ENCODE measurements around the gene HDDC3. TPM values are rescaled to one million over a fixed set of nuclear protein-coding genes. Genes with fewer than 3 reads are reported as not detected.
"Not testable (repeated sequence)": the region's sequence is repeated elsewhere in the genome, so short reads cannot be mapped to it uniquely, and the experiment has no call there.

The HDDC3 gene
- total and polyA plus RNA-seq, 9 donors = 10.0 to 13.5 (median 11.6) TPM

- peaks cover 51% of the 10 kb centered on the region for H3K4me1 ChIP-seq (ENCODE audit: control insufficient read depth, insufficient read depth, low read length)
- H3K4me3 ChIP-seq (ENCODE audit: low read length) = no peak overlapping the region
- peak overlapping the region; percentile 45 for H3K27ac ChIP-seq (ENCODE audit: low read length)
- no peaks in the 10 kb centered on the region for H3K9me3 ChIP-seq (replicated peaks; ENCODE audit: control insufficient read depth, low read depth, low read length)
- DNase-seq = no peak
- WGBS (ENCODE audit: insufficient coverage) = 0% methylated on average over 4 of the region's 5 CpGs
- H3K27me3 ChIP-seq (ENCODE audit: control insufficient read depth, insufficient read depth, low read length) = no peaks in the 10 kb centered on the region
- peaks cover 11% of the 10 kb centered on the region for H3K36me3 ChIP-seq (ENCODE audit: control insufficient read depth, insufficient read depth, low read length)
Measured at GRCh38 chr15:90932660-90932991, 277 bp upstream of the HDDC3 start.

GRCh38 chr15:90931575-90931827, 848 bp downstream of the HDDC3 start:
- 44% methylated on average over 6 of the region's 6 CpGs for WGBS (ENCODE audit: insufficient coverage)
- no peaks in the 10 kb centered on the region for H3K27me3 ChIP-seq (ENCODE audit: control insufficient read depth, insufficient read depth, low read length)
- peaks cover 51% of the 10 kb centered on the region for H3K4me1 ChIP-seq (ENCODE audit: control insufficient read depth, insufficient read depth, low read length)

GRCh38 chr15:90930861-90931574, 1.3 kb downstream of the HDDC3 start:
- WGBS (ENCODE audit: insufficient coverage) = 67% methylated on average over 13 of the region's 15 CpGs
- Histone ChIP-seq H3K36me3 (ENCODE audit: control insufficient read depth, insufficient read depth, low read length) (no peaks in the 10 kb centered on the region), H3K27me3 (ENCODE audit: control insufficient read depth, insufficient read depth, low read length) (no peaks in the 10 kb centered on the region), H3K4me3 (ENCODE audit: low read length) (peak overlapping the region; percentile 64), H3K27ac (ENCODE audit: low read length) (peak overlapping the region; percentile 93), H3K4me1 (ENCODE audit: control insufficient read depth, insufficient read depth, low read length) (peaks cover 46% of the 10 kb centered on the region), H3K9me3 (replicated peaks; ENCODE audit: control insufficient read depth, low read depth, low read length) (no peaks in the 10 kb centered on the region)
- peak; percentile 36 for DNase-seq

More at GRCh38 chr15:90931575-90931827, 848 bp downstream of the HDDC3 start:
- DNase-seq = no peak
- Histone ChIP-seq H3K27ac (ENCODE audit: low read length) (peak overlapping the region; percentile 93), H3K9me3 (replicated peaks; ENCODE audit: control insufficient read depth, low read depth, low read length) (no peaks in the 10 kb centered on the region), H3K36me3 (ENCODE audit: control insufficient read depth, insufficient read depth, low read length) (peaks cover 5% of the 10 kb centered on the region), H3K4me3 (ENCODE audit: low read length) (peak overlapping the region; percentile 83)

- 53% methylated on average over 12 of the region's 21 CpGs for WGBS (ENCODE audit: insufficient coverage)
- Histone ChIP-seq H3K27ac (ENCODE audit: low read length) (peak overlapping the region; percentile 93), H3K9me3 (replicated peaks; ENCODE audit: control insufficient read depth, low read depth, low read length) (no peaks in the 10 kb centered on the region), H3K4me1 (ENCODE audit: control insufficient read depth, insufficient read depth, low read length) (peaks cover 36% of the 10 kb centered on the region), H3K27me3 (ENCODE audit: control insufficient read depth, insufficient read depth, low read length) (no peaks in the 10 kb centered on the region), H3K36me3 (ENCODE audit: control insufficient read depth, insufficient read depth, low read length) (no peaks in the 10 kb centered on the region), H3K4me3 (ENCODE audit: low read length) (peak overlapping the region; percentile 64)
- DNase-seq = no peak
Measured at GRCh38 chr15:90929246-90930019, 2.9 kb downstream of the HDDC3 start.

- H3K4me1 ChIP-seq (ENCODE audit: control insufficient read depth, insufficient read depth, low read length) = peaks cover 29% of the 10 kb centered on the region
- not testable (repeated sequence) for H3K4me3 ChIP-seq (ENCODE audit: low read length); DNase-seq; H3K36me3 ChIP-seq (ENCODE audit: control insufficient read depth, insufficient read depth, low read length); H3K9me3 ChIP-seq (replicated peaks; ENCODE audit: control insufficient read depth, low read depth, low read length); H3K27ac ChIP-seq (ENCODE audit: low read length); H3K27me3 ChIP-seq (ENCODE audit: control insufficient read depth, insufficient read depth, low read length)
- WGBS (ENCODE audit: insufficient coverage) = 89% methylated on average over 4 of the region's 7 CpGs
Measured at GRCh38 chr15:90928106-90928505, 4.2 kb downstream of the HDDC3 start.

- WGBS (ENCODE audit: insufficient coverage) = 94% methylated on average over 6 of the region's 10 CpGs
- not testable (repeated sequence) for H3K36me3 ChIP-seq (ENCODE audit: control insufficient read depth, insufficient read depth, low read length); H3K27ac ChIP-seq (ENCODE audit: low read length); H3K4me3 ChIP-seq (ENCODE audit: low read length); H3K27me3 ChIP-seq (ENCODE audit: control insufficient read depth, insufficient read depth, low read length); H3K9me3 ChIP-seq (replicated peaks; ENCODE audit: control insufficient read depth, low read depth, low read length); DNase-seq
- H3K4me1 ChIP-seq (ENCODE audit: control insufficient read depth, insufficient read depth, low read length) = peaks cover 18% of the 10 kb centered on the region
Measured at GRCh38 chr15:90926766-90927165, 5.6 kb downstream of the HDDC3 start.

- peaks cover 19% of the 10 kb centered on the region for H3K36me3 ChIP-seq (ENCODE audit: control insufficient read depth, insufficient read depth, low read length)
- no peaks in the 10 kb centered on the region for H3K9me3 ChIP-seq (replicated peaks; ENCODE audit: control insufficient read depth, low read depth, low read length)
- H3K4me3 ChIP-seq (ENCODE audit: low read length) = no peak overlapping the region
- peaks cover 3% of the 10 kb centered on the region for H3K4me1 ChIP-seq (ENCODE audit: control insufficient read depth, insufficient read depth, low read length)
- WGBS (ENCODE audit: insufficient coverage) = no CpG with 5 or more reads among the region's 5 CpGs
- no peak for DNase-seq
- H3K27ac ChIP-seq (ENCODE audit: low read length) = no peak overlapping the region
- H3K27me3 ChIP-seq (ENCODE audit: control insufficient read depth, insufficient read depth, low read length) = no peaks in the 10 kb centered on the region
Measured at GRCh38 chr15:90924375-90924774, 8.0 kb downstream of the HDDC3 start.

- not testable (repeated sequence) for H3K9me3 ChIP-seq (replicated peaks; ENCODE audit: control insufficient read depth, low read depth, low read length); DNase-seq; H3K27ac ChIP-seq (ENCODE audit: low read length); H3K27me3 ChIP-seq (ENCODE audit: control insufficient read depth, insufficient read depth, low read length); H3K4me3 ChIP-seq (ENCODE audit: low read length); H3K4me1 ChIP-seq (ENCODE audit: control insufficient read depth, insufficient read depth, low read length)
- WGBS (ENCODE audit: insufficient coverage) = 76% methylated on average over 3 of the region's 7 CpGs
- H3K36me3 ChIP-seq (ENCODE audit: control insufficient read depth, insufficient read depth, low read length) = peaks cover 34% of the 10 kb centered on the region
Measured at GRCh38 chr15:90922712-90923322, 9.5 kb downstream of the HDDC3 start.

- DNase-seq = no peak
- Histone ChIP-seq H3K4me3 (ENCODE audit: low read length) (no peak overlapping the region), H3K36me3 (ENCODE audit: control insufficient read depth, insufficient read depth, low read length) (peaks cover 43% of the 10 kb centered on the region), H3K4me1 (ENCODE audit: control insufficient read depth, insufficient read depth, low read length) (no peaks in the 10 kb centered on the region), H3K27ac (ENCODE audit: low read length) (no peak overlapping the region), H3K9me3 (replicated peaks; ENCODE audit: control insufficient read depth, low read depth, low read length) (no peaks in the 10 kb centered on the region), H3K27me3 (ENCODE audit: control insufficient read depth, insufficient read depth, low read length) (no peaks in the 10 kb centered on the region)
- no CpG with 5 or more reads among the region's 4 CpGs for WGBS (ENCODE audit: insufficient coverage)
Measured at GRCh38 chr15:90921887-90922286, 10.5 kb downstream of the HDDC3 start.

- H3K4me3 ChIP-seq (ENCODE audit: low read length) = no peak overlapping the region
- no peaks in the 10 kb centered on the region for H3K27me3 ChIP-seq (ENCODE audit: control insufficient read depth, insufficient read depth, low read length)
- no peak for DNase-seq
- WGBS (ENCODE audit: insufficient coverage) = 93% methylated on average over 6 of the region's 6 CpGs
- peaks cover 14% of the 10 kb centered on the region for H3K4me1 ChIP-seq (ENCODE audit: control insufficient read depth, insufficient read depth, low read length)
- peaks cover 69% of the 10 kb centered on the region for H3K36me3 ChIP-seq (ENCODE audit: control insufficient read depth, insufficient read depth, low read length)
- no peak overlapping the region for H3K27ac ChIP-seq (ENCODE audit: low read length)
- no peaks in the 10 kb centered on the region for H3K9me3 ChIP-seq (replicated peaks; ENCODE audit: control insufficient read depth, low read depth, low read length)
Measured at GRCh38 chr15:90918835-90919234, 13.5 kb downstream of the HDDC3 start.

Data from muscle of leg (tissue), 11 donors.